Neural crest cell (in vitro differentiated cells): ENCODE measurements around the gene ALDH4A1. TPM values are rescaled to one million over a fixed set of nuclear protein-coding genes. Genes with fewer than 3 reads are reported as not detected.

Experiments used
- DNase-seq: peaks from one replicate; pipeline ENCODE4 v3.0.0; 2021; ENCODE audit warnings: low read depth, mixed read lengths, low spot score
- H3K27ac Mint-ChIP-seq: one replicate; pipeline ENCODE4 v1.8.0; 2021; ENCODE audit warnings: mild to moderate bottlenecking, mixed read lengths; ENCODE audit not compliant: unreplicated experiment
- H3K27me3 Mint-ChIP-seq: 2 replicates; pipeline ENCODE4 v1.8.0; 2021; ENCODE audit warnings: low read depth, mild to moderate bottlenecking, mixed read lengths
- H3K36me3 Mint-ChIP-seq: 2 replicates; pipeline ENCODE4 v1.8.0; 2021; ENCODE audit warnings: low read depth, mild to moderate bottlenecking, mixed read lengths
- H3K4me1 Mint-ChIP-seq: 2 replicates; pipeline ENCODE4 v1.8.0; 2021; ENCODE audit warnings: mixed read lengths
- H3K4me3 Mint-ChIP-seq: one replicate; pipeline ENCODE4 v1.8.0; 2021; ENCODE audit warnings: mild to moderate bottlenecking, mixed read lengths
- H3K9me3 Mint-ChIP-seq: 2 replicates; pipeline ENCODE4 v1.8.0; 2021; ENCODE audit warnings: mixed read lengths
- CTCF ChIP-seq: fragments of 200-600 bp; sonication (generic); conservative IDR thresholded peaks from 2 replicates; pipeline ENCODE4 v1.5.0; 2021; ENCODE audit warnings: antibody characterized with exemption, mild to moderate bottlenecking
- total RNA-seq: library from RNA; stranded (reverse); gene quantifications from 2 replicates; pipeline ENCODE4 v1.2.1, GENCODE V29; 2021

ALDH4A1 gene
- total RNA-seq, 1 donor from 2014 or later, result 19.5 TPM

- no peaks in the 10 kb centered on the region for H3K9me3 Mint-ChIP-seq
- H3K36me3 Mint-ChIP-seq, result no peaks in the 10 kb centered on the region
- H3K4me3 Mint-ChIP-seq, result no peak overlapping the region
- H3K4me1 Mint-ChIP-seq, result no peaks in the 10 kb centered on the region
- H3K27ac Mint-ChIP-seq, result no peak overlapping the region
- H3K27me3 Mint-ChIP-seq, result no peaks in the 10 kb centered on the region
- DNase-seq, result no peak
- TF ChIP-seq CTCF, result no peak
Measured at GRCh38 chr1:18882486-18882885, 19.9 kb downstream of the ALDH4A1 start.

GRCh38 chr1:18881642-18882431, 20.5 kb downstream of the ALDH4A1 start:
- H3K27me3 Mint-ChIP-seq, result no peaks in the 10 kb centered on the region
- no peak overlapping the region for H3K27ac Mint-ChIP-seq
- no peak for TF ChIP-seq CTCF
- H3K9me3 Mint-ChIP-seq, result no peaks in the 10 kb centered on the region
- DNase-seq, result no peak
- H3K36me3 Mint-ChIP-seq, result no peaks in the 10 kb centered on the region
- no peak overlapping the region for H3K4me3 Mint-ChIP-seq
- no peaks in the 10 kb centered on the region for H3K4me1 Mint-ChIP-seq

GRCh38 chr1:18881164-18881563, 21.2 kb downstream of the ALDH4A1 start:
- no peaks in the 10 kb centered on the region for H3K9me3 Mint-ChIP-seq
- H3K27me3 Mint-ChIP-seq, result no peaks in the 10 kb centered on the region
- no peak overlapping the region for H3K4me3 Mint-ChIP-seq
- H3K4me1 Mint-ChIP-seq, result no peaks in the 10 kb centered on the region
- peak overlapping the region; percentile 59 for H3K27ac Mint-ChIP-seq
- no peak for TF ChIP-seq CTCF
- no peak for DNase-seq
- H3K36me3 Mint-ChIP-seq, result no peaks in the 10 kb centered on the region

- TF ChIP-seq CTCF, result no peak
- H3K4me3 Mint-ChIP-seq, result no peak overlapping the region
- no peaks in the 10 kb centered on the region for H3K4me1 Mint-ChIP-seq
- no peaks in the 10 kb centered on the region for H3K9me3 Mint-ChIP-seq
- H3K27me3 Mint-ChIP-seq, result no peaks in the 10 kb centered on the region
- H3K36me3 Mint-ChIP-seq, result no peaks in the 10 kb centered on the region
- H3K27ac Mint-ChIP-seq, result no peak overlapping the region
- DNase-seq, result no peak
Measured at GRCh38 chr1:18880585-18880984, 21.8 kb downstream of the ALDH4A1 start.

- Mint-ChIP-seq H3K36me3 (no peaks in the 10 kb centered on the region), H3K27me3 (no peaks in the 10 kb centered on the region), H3K4me3 (no peak overlapping the region), H3K4me1 (no peaks in the 10 kb centered on the region), H3K27ac (no peak overlapping the region), H3K9me3 (no peaks in the 10 kb centered on the region)
- no peak for TF ChIP-seq CTCF
- no peak for DNase-seq
Measured at GRCh38 chr1:18879791-18880309, 22.5 kb downstream of the ALDH4A1 start.
